ENCODE results near the gene RCN2.
A peak's percentile ranks its signal among the peaks of the same experiment; 100 is the strongest.

The RCN2 gene

GRCh38 chr15:76976572-76977270, 45.2 kb downstream of the RCN2 start:
- TF ChIP-seq GABPA (IDR thresholded peaks at IDR 0.05; ENCODE audit: low read depth) = no peak
- peak; percentile 88 for TF ChIP-seq SPI1 (IDR thresholded peaks at IDR 0.05; ENCODE audit: borderline replicate concordance, low read depth)
- peak in 1 of 2 experiments; percentile 63 for DNase-seq (ENCODE audit: low read depth in 1 of 2, low spot score in 1 of 2)
- Histone ChIP-seq H3K27me3 (ENCODE audit: insufficient read depth, poor library complexity, severe bottlenecking) (no peaks in the 10 kb centered on the region), H3K4me3 (replicated peaks; ENCODE audit: insufficient read depth, low read length) (no peak overlapping the region), H3K27ac (replicated peaks) (peak overlapping the region; percentile 45)

GRCh38 chr15:76978522-76979330, 47.2 kb downstream of the RCN2 start:
- TF ChIP-seq, protein P1, sequence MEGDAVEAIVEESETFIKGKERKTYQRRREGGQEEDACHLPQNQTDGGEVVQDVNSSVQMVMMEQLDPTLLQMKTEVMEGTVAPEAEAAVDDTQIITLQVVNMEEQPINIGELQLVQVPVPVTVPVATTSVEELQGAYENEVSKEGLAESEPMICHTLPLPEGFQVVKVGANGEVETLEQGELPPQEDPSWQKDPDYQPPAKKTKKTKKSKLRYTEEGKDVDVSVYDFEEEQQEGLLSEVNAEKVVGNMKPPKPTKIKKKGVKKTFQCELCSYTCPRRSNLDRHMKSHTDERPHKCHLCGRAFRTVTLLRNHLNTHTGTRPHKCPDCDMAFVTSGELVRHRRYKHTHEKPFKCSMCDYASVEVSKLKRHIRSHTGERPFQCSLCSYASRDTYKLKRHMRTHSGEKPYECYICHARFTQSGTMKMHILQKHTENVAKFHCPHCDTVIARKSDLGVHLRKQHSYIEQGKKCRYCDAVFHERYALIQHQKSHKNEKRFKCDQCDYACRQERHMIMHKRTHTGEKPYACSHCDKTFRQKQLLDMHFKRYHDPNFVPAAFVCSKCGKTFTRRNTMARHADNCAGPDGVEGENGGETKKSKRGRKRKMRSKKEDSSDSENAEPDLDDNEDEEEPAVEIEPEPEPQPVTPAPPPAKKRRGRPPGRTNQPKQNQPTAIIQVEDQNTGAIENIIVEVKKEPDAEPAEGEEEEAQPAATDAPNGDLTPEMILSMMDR (IDR thresholded peaks at IDR 0.05; ENCODE audit: insufficient read depth, low read length) = no peak
- TF ChIP-seq GABPA (IDR thresholded peaks at IDR 0.05; ENCODE audit: low read depth) (no peak), SPI1 (IDR thresholded peaks at IDR 0.05; ENCODE audit: borderline replicate concordance, low read depth) (no peak), REST (IDR thresholded peaks at IDR 0.05; ENCODE audit: insufficient replicate concordance, low read depth) (no peak), POLR2AphosphoS5 (IDR thresholded peaks at IDR 0.05; ENCODE audit: low read depth) (no peak)
- no peak overlapping the region for H3K27ac ChIP-seq (replicated peaks)
- no peak overlapping the region for H3K4me3 ChIP-seq (replicated peaks; ENCODE audit: insufficient read depth, low read length)
- DNase-seq (ENCODE audit: low read depth in 1 of 2, low spot score in 1 of 2) = no peak
- H3K27me3 ChIP-seq (ENCODE audit: insufficient read depth, poor library complexity, severe bottlenecking) = no peaks in the 10 kb centered on the region

GRCh38 chr15:76979331-76979925, 47.9 kb downstream of the RCN2 start:
- Histone ChIP-seq H3K27ac (replicated peaks) (no peak overlapping the region), H3K4me3 (replicated peaks; ENCODE audit: insufficient read depth, low read length) (no peak overlapping the region), H3K27me3 (ENCODE audit: insufficient read depth, poor library complexity, severe bottlenecking) (no peaks in the 10 kb centered on the region)
- TF ChIP-seq REST (IDR thresholded peaks at IDR 0.05; ENCODE audit: insufficient replicate concordance, low read depth) = no peak
- no peak for DNase-seq (ENCODE audit: low read depth in 1 of 2, low spot score in 1 of 2)

GRCh38 chr15:76979996-76980520, 48.5 kb downstream of the RCN2 start:
- Histone ChIP-seq H3K4me3 (replicated peaks; ENCODE audit: insufficient read depth, low read length) (no peak overlapping the region), H3K27ac (replicated peaks) (no peak overlapping the region)
- TF ChIP-seq GABPA (IDR thresholded peaks at IDR 0.05; ENCODE audit: low read depth) = no peak

GRCh38 chr15:76982356-76982755, 50.8 kb downstream of the RCN2 start:
- no peak for DNase-seq (ENCODE audit: low read depth in 1 of 2, low spot score in 1 of 2)
- Histone ChIP-seq H3K27ac (replicated peaks) (peak overlapping the region; percentile 55), H3K4me3 (replicated peaks; ENCODE audit: insufficient read depth, low read length) (no peak overlapping the region), H3K27me3 (ENCODE audit: insufficient read depth, poor library complexity, severe bottlenecking) (no peaks in the 10 kb centered on the region)
- TF ChIP-seq, protein P1 (IDR thresholded peaks at IDR 0.05; ENCODE audit: insufficient read depth, low read length) = no peak
- TF ChIP-seq GABPA (IDR thresholded peaks at IDR 0.05; ENCODE audit: low read depth) = no peak
- no peak for TF ChIP-seq SPI1 (IDR thresholded peaks at IDR 0.05; ENCODE audit: borderline replicate concordance, low read depth)
- no peak for TF ChIP-seq REST (IDR thresholded peaks at IDR 0.05; ENCODE audit: insufficient replicate concordance, low read depth)
- TF ChIP-seq POLR2AphosphoS5 (IDR thresholded peaks at IDR 0.05; ENCODE audit: low read depth) = no peak

More at GRCh38 chr15:76979996-76980520, 48.5 kb downstream of the RCN2 start:
- DNase-seq (ENCODE audit: low read depth in 1 of 2, low spot score in 1 of 2) = no peak
- H3K27me3 ChIP-seq (ENCODE audit: insufficient read depth, poor library complexity, severe bottlenecking) = no peaks in the 10 kb centered on the region

Data from HL-60 (cell line).